ENCODE results near the gene SARDH.

Gene SARDH

DNA sequence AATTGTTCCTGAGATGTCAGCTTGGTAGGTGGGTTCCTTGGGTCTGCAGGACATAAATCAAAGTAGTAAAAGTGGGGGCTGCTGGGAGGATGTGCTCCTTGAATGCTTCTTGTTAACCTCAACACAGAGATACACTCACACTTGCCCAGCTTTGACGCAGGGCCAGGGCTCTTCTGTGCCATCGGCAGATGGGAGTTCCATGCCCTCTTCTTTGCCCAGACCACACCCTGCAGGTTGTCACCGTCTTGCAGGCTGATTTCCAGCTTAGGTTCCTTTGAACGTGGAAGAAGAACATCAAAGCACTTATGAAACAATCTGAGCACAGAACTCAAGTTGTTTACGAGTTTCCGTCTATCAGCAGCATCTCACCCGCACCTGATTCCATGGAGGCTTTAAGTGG lies 91.0 kb downstream of the SARDH start:
- DNase-seq (ENCODE audit: low read depth in 2 of 2): no peak

DNA sequence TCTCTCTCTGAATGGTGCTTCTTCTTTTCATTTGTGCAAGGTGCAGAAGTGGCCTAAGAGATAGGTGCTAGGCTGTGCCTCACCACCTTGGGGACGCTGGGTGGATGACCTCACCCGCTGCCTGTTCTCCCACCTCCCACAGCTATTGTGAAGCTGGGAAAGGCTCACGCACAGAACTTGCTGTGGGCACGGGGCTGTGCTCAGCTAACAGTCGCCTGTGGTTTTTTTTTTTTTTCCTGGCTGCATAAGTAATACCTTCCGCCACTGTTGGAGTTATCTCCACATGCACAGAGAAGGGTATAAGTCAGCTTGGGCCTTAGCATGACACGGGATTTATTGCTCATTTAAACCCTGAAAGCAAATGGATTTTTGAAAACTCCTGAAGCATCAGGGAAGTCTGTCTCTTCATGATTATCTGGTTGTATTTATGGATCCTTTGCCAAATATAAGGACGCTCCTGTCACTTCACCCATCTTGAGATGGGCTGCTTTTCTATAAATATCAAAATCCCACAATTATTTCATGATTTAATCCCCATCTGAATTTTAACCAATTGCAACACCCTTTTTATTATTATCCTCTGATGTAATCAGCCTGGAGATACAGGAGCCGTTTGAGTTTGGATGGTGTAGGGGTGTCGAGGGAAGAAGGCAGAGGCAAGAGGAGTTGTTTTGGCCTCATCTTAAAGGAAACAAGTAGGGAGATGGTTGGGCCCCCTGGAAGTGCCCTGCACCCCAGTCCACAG lies 93.0 kb downstream of the SARDH start:
- DNase-seq (ENCODE audit: low read depth in 2 of 2): no peak

DNA sequence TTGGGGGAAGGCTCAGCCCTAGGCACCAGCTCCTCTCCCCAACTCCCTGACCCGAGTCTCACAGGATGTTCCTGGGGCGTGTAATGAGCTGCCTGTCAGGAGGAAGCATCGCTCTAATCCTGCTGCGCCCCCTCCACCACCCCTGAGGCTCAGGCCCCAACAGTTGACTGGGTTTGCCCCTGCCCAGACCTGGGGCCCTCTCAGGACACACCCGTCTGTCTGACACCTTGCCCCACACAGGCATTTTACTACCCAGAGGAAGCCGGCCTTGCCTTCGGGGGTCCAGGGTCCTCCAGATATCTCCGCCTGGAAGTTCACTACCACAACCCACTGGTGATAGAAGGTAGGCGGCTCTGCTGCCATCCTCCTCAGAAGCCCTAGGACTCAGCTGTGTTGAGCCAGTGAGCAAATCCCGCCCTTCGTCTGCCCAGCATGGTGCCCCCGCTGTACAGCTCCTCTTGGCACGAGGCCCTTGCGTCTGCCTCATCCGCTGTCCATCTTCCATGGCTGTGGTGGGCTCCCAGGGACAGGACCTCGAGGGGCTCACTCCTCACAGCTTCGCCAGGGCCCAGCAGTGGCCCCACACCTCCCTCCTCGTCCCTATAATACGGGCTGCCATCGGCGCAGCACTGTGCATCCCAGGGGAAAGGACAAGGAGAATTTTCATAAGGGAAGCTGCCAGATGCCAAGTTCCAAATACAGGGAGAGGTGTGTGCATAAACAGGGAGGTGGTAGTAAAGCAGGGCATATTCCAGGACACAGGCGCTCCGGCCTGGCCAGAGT lies 94.0 kb downstream of the SARDH start:
- no peak for DNase-seq (ENCODE audit: low read depth in 2 of 2)

DNA sequence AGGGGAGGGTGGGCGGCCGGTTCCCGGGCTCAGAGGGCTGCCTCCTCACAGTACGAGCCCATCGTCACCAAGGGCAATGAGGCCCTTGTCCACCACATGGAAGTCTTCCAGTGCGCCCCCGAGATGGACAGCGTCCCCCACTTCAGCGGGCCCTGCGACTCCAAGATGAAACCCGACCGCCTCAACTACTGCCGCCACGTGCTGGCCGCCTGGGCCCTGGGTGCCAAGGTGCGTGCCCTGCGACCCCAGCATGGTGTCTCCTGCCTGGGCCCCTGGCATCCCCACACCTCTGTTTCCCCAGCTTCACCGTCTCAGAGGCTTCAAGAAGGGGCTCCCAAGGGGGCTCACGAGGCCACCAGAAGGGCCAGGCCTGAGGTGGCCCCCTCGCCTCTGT lies 94.8 kb downstream of the SARDH start:
- DNase-seq (ENCODE audit: low read depth in 2 of 2): no peak

DNA sequence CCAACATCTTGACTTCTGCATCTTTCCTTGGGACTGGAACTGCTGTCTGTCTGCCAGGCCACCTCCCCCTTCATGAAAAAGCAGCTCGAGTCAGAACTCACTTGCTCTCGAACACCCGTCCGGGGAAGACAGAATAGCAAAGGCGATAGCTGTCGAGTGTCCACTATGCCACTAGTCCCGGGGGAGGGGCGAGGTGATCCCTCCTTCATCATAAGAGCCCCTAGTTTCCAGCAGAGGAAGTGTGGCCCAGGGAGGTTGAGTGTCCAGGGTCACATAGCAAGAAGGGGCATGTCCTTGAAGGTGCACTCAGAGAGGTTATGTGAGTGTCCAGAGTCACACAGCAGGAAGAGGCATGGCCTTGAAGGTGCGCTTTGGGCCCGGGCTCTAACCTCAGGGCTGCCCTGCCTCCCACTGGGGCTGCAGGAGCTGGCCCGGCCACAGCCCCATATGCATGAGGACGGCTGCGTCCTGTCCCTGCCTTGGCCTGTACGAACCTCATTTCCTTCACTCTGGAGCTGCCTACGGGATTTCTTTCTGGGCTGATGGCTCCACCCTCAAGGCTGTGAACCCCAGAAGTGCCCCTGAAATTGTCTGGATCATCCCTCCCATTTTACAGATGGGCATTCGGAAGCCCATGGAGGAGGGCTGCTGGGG lies 95.3 kb downstream of the SARDH start:
- DNase-seq (ENCODE audit: low read depth in 2 of 2): no peak

DNA sequence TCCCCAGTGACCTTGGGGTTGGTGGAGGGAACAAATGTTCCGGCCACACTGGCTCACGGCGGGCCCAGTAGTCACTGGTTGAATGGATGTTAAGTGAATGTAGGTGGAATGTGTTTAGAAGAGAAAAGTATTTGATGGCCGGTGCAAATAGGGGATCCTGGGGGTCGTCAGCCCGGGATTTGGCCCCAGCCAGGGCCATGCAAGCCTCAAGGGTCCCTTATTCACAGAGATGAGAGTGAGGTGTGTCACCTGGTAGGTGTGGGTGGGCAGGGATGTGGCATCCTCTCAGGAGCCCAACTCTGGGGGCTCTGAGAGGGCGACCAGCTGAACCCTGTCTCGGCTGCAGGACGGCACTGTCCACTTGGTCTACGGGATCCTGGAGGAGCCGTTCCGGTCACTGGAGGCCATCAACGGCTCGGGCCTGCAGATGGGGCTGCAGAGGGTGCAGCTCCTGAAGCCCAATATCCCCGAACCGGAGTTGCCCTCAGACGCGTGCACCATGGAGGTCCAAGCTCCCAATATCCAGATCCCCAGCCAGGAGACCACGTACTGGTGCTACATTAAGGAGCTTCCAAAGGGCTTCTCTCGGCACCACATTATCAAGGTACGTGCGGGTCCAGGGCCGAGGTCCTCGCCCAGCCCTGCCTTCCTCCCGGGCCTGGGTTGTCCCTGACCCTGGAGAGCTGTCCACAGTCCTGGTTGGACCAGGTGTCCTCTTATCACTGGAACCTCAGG lies 96.1 kb downstream of the SARDH start:
- DNase-seq (ENCODE audit: low read depth in 2 of 2): no peak

DNA sequence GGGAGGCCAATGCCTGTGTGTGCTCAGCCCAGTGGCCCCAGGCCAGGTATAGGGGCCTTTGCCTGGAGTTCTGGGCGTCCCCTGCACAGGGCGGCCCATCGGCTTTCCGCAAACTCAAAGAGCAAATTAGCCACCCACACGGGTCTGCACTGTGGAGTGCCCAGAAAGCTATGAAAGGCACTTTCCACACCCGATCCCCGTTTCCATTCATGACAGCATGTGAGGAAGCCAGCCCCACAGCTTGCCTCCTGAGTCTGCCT lies 96.8 kb downstream of the SARDH start:
- DNase-seq (ENCODE audit: low read depth in 2 of 2): no peak

DNA sequence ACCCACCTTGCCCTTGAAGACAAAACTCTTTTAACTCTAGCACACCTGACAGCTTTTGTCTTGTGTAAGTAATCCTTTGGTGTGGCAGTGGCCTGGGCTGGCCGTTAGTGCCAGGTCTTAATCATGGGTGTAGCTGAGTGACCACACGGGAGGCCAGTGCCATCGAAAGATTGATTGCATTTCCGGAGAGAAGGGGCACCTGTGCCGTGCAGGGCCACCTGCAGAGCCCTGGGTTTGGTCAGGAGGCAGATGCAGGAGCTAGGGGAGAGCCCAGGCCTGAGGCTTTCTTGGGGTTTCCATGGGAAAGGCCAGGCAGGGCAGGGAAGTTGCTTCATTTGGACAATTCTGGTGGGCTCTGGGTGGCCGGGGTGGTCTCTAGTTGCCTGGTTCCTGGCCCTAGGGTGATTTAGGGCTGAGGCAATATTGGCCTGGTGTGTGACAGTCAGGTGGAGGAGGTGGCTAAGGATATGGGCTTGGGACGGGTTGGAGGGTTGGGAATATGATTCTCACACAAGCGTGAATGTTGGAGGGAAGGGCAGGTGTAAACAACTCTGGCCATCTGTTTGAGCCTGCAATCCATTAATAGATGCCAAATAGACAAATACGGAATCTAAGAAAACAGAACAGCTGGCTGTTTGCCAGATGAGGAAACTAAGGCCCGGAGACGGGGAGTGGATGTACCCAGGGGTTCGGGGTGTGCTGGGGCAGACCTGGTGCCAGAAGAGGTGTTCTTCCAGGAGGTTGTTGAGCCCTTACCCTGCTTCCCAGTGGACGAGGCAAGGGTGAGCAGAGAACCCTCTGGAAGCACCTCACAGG lies 97.4 kb downstream of the SARDH start:
- DNase-seq (ENCODE audit: low read depth in 2 of 2): no peak

DNA sequence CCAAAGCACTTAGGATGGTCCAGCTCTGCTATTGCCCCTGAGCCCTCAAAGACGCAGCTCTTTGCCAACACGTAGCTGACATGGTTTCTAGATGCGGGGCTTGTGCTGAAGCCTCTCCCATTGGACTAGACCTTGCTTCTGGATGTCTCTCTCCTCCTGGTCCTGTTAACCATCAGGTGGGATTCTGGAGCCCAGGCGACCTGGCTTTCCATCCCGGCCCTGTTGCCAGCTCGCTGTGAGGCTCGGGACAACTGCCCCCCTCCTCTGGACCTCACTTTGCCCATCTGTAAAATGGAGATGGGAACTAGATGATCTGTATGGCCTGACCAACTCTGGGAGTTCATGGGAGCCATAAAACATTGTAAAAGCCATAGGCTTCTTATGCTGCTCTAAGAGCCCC lies 98.0 kb downstream of the SARDH start:
- no peak for DNase-seq (ENCODE audit: low read depth in 2 of 2)

DNA sequence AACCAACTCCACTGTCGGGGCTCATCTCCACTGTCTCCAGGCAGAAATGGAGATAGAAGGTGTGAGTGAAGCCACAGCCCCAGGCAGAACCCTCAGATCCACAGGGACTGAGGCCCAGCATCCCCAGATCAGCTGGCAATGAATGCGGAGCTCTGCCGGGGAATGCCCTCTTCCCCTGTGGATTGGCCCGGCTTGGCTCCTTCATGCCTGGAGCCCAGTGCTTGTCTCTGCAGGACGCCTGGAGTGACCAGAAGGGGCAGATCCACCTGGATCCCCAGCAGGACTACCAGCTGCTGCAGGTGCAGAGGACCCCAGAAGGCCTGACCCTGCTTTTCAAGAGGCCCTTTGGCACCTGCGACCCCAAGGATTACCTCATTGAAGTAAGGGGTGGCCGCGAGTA lies 98.5 kb downstream of the SARDH start:
- no peak for DNase-seq (ENCODE audit: low read depth in 2 of 2)

DNA sequence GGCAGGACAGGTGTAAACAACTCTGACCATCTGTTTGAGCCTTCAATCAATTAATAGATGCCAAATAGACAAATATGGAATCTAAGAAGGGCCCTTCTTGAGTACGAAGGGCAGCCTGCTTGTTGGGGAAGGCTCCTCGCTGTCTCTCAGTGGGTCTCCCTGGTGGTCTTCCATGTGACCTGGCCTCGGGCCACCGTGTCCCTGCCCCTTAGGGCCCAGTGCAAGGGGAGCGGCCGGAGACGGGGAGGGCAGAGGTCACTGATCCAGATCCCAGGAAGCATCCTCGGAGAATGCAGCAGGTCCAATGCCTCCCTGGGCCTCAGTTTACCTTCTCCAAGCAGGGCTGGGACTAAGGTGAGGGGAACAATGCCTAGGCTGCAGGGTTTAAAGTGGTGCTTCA lies 99.4 kb downstream of the SARDH start:
- DNase-seq (ENCODE audit: low read depth in 2 of 2): no peak

DNA sequence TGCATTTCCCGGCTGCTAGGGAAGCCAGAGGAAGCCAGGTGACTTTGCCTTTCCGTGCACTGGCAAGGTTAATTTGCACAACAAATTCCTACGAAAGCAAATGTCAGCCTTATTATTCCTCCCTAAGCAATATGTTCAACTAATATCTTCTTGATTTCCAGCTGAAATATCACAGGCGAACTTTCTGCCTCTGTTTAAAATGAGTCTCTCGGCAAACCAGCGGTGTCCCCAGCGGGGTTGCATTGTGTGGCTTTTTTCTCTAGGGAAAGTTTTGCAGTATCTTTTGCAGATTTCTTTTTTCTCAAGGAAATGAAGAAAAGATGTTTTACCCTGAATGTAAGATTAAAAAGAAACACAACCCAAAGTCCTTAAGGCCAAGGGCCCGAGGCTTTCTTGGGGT lies 100.1 kb downstream of the SARDH start:
- DNase-seq (ENCODE audit: low read depth in 2 of 2): no peak

DNA sequence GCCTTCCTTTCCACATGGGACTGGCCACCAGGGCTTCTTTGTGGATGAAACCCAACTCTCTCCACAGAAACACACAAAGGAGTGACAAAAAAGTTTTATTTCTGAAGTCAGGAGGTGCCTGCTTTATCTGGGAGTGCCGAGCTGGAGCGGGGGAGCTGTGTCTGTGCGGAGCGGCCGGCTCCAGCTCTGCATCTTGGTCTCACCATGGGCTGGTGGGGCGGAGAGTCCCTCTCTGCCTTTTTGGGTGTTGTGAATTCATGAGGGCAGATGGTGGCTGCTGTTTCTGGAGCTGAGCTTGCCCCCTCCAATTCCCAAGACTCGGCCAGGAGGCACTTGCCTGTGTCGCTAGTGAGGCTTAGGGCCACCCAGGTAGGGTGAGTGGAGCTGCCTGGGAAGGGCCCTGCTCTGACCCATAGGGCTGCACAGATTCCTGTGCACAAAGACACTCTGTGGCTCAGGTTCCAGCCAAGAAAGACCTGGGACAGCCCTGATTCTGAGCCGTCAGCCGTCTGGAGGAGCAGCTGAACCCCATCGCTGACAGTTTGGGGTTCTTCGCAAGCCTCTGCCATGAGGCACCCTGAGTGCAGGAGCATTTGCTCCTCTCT lies 100.6 kb downstream of the SARDH start:
- no peak for DNase-seq (ENCODE audit: low read depth in 2 of 2)

DNA sequence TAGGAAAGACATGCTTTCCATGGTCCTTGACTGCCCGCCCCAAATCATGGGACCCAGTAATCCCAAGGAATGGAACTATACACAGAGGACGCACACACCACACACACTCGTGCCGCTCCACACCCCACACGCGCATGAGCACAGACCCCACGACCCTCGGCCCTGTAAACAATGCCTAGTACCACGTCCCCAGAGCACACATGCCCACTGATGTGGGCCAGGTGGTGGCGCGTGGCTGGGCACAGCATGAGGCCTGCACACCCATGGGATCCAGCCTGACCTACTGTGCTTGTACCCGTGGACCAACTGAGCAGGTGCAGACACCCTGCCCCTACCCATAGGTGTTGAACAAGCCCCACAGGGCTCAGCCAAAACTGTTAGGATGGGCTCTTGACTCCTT lies 101.2 kb downstream of the SARDH start:
- no peak for DNase-seq (ENCODE audit: low read depth in 2 of 2)

DNA sequence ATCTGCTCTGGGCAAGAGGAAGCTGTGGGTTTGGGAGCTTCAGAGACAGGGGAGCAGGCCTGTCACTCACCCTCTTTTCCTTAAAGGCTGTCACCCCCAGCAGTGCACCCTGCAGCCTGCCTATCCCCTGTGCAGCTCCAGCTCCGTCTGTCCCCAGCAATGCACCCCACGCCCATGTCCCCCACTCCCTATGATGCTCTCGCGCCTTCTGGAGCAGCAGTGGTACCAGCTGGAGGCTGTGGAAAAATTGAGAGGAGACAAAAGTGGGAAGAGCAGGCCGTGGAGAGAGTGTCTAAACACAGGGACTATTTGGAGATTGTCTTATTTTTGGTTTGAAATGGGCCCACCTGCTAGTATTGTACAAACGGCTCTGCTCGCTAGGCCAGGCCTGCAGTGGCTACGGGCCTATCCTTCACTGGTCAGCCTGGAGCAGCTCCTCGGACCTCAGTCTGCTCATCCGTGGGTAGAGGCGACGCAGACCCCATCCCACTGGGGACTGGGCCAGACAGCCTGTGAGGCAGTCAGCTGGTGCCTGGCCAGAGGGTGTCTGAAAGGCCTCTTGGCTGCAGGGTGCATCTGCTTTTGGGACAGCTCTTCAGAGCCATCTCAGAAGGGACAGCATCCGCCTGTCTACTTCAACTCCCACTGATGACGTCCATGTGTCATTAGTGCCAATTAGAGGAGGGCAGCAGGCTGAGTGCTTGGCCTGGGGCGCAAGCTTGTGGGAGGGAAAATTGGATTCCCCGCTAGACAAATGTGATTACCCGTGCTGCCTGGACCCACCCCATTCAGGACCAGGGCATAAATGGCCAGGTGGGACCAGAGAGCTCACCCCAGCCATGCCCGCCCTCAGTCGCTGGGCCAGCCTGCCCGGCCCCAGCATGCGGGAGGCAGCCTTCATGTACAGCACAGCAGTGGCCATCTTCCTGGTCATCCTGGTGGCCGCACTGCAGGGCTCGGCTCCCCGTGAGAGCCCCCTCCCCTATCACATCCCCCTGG lies 102.3 kb downstream of the SARDH start, which contains the start of gene DBH:
DBH (plus strand) TSS at position 831 of the 999 bp plus-strand sequence; CDS start at position 840, 9 bp downstream.
- no peak for DNase-seq (ENCODE audit: low read depth in 2 of 2)

DNA sequence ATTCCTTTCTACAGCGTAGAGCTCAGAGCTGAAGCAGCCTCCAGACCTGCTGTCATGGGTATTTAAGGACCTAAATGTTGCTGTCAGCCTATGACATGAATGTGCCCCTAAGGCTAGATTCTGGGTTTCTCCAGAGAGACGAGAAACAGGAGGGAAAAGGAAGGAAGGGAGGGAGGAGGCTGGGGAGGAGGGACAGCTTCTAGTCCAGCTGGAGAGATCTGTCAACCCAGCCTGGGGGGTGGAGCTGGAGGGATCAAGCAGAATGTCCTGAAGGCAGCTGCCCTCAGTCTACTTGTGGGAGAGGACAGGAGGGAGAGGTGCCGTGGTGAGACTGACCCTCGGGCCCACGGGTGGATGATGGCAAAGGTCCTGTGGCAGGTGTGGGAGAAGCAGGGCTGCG lies 103.1 kb downstream of the SARDH start:
- DNase-seq (ENCODE audit: low read depth in 2 of 2): no peak

DNA sequence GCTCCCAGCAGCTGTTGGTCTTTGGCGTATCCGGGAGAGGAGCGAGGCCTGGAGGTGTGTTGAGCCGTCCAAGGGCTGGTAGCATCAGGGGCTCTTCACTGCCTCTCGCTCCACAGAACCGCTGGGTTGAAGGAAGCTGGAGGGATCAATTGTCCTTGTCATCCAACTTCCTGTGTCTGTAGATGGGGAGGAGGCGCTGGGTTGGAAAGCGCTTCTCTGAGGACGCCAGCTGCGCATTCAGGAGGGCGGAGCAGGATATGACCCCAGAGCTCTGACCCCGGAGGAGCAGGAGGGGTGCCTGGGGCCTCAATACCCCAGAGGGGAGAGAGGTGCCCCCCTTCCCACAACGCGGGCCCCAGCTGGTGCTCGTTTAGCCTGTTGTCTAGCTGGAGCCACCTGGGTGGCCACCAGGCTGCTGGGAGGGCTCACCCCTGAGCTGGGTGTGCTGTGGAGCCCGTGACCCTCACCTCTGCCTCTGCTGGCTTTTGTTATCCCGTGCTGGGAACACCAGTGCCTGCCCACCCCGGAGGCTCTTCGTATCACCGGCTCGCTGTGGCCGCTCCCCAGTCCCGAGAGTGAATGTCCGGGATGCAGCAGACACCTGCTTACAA lies 104.0 kb downstream of the SARDH start:
- no peak for DNase-seq (ENCODE audit: low read depth in 2 of 2)

DNA sequence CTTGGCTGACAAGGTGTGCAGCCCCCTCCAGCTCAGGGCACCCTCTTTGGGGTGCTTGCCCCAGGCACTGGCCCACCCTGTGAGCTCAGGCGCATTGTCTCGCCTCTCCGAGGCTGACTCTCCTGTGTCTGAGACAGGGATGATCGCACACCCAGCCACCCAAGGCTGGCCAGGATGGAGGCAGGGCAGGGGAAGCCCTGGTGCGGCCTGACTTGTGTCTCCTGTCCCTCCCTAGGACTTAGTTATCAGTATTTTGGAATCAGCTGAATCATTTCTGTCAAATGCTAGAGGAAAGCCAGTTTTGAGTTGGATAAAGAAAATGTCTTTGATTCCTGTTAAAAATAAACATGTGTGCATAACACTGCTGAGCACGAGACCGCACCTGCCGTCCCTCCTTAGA lies 104.5 kb downstream of the SARDH start:
- no peak for DNase-seq (ENCODE audit: low read depth in 2 of 2)
